ENCODE data around the gene ZNF552. TPM values are rescaled to one million over a fixed set of nuclear protein-coding genes. Genes with fewer than 3 reads are reported as not detected.
A peak's percentile ranks its signal among the peaks of the same experiment; 100 is the strongest.
"Not testable (repeated sequence)": the region's sequence is repeated elsewhere in the genome, so short reads cannot be mapped to it uniquely, and the experiment has no call there.

Gene ZNF552
- total RNA-seq (25.9 and 26.7 TPM in 2 replicates), polyA plus RNA-seq (12.9 and 13.7 TPM in 2 replicates)

GRCh38 chr19:57814505-57815246 is at the start of gene ZNF552:
ZNF552 (minus strand) TSS chr19:57814913; CDS start chr19:57814743, 170 bp downstream.
- Histone ChIP-seq H3K4me1 (ENCODE audit: insufficient read depth) (peaks cover 29% of the 10 kb centered on the region), H3K4me3 (peak within 1 kb of the TSS; percentile 70), H3K79me2 (peaks cover 44% of the 10 kb centered on the region), H2AFZ (peak within 1 kb of the TSS; percentile 45), H3K27ac (peak within 1 kb of the TSS; percentile 90), H3K36me3 (replicated peaks; ENCODE audit: insufficient read depth, low read depth) (no peaks in the 10 kb centered on the region), H3K27me3 (no peaks in the 10 kb centered on the region), H3K4me2 (peak within 1 kb of the TSS; percentile 76), H3K9me2 (replicated peaks; ENCODE audit: insufficient read depth) (no peaks in the 10 kb centered on the region), H4K20me1 (ENCODE audit: insufficient read depth, poor library complexity, severe bottlenecking) (no peaks in the 10 kb centered on the region), H3K9me3 (ENCODE audit: low read depth) (no peaks in the 10 kb centered on the region)
- 3% methylated on average over 50 of the region's 50 CpGs for WGBS (ENCODE audit: low lambda C conversion rate, missing lambda C conversion rate)
- no peak for TF ChIP-seq EZH2 (IDR thresholded peaks at IDR 0.05; ENCODE audit: borderline replicate concordance)
- TF ChIP-seq, protein P1, sequence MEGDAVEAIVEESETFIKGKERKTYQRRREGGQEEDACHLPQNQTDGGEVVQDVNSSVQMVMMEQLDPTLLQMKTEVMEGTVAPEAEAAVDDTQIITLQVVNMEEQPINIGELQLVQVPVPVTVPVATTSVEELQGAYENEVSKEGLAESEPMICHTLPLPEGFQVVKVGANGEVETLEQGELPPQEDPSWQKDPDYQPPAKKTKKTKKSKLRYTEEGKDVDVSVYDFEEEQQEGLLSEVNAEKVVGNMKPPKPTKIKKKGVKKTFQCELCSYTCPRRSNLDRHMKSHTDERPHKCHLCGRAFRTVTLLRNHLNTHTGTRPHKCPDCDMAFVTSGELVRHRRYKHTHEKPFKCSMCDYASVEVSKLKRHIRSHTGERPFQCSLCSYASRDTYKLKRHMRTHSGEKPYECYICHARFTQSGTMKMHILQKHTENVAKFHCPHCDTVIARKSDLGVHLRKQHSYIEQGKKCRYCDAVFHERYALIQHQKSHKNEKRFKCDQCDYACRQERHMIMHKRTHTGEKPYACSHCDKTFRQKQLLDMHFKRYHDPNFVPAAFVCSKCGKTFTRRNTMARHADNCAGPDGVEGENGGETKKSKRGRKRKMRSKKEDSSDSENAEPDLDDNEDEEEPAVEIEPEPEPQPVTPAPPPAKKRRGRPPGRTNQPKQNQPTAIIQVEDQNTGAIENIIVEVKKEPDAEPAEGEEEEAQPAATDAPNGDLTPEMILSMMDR (IDR thresholded peaks at IDR 0.05; ENCODE audit: poor library complexity) = no peak
- no peak for TF ChIP-seq EZH2phosphoT487 (IDR thresholded peaks at IDR 0.05; ENCODE audit: low read depth, severe bottlenecking, unreplicated experiment)
- DNase-seq (ENCODE audit: low spot score) = peak; percentile 94

GRCh38 chr19:57862351-57862750 is 47.6 kb upstream of the ZNF552 start:
- not testable (repeated sequence) for DNase-seq (ENCODE audit: low spot score); H3K27ac ChIP-seq; H3K4me1 ChIP-seq (ENCODE audit: insufficient read depth); H3K27me3 ChIP-seq; H4K20me1 ChIP-seq (ENCODE audit: insufficient read depth, poor library complexity, severe bottlenecking); H2AFZ ChIP-seq; H3K4me3 ChIP-seq; H3K4me2 ChIP-seq; H3K9me2 ChIP-seq (replicated peaks; ENCODE audit: insufficient read depth)
- WGBS (ENCODE audit: low lambda C conversion rate, missing lambda C conversion rate) = 92% methylated on average over 3 of the region's 3 CpGs
- H3K9me3 ChIP-seq (ENCODE audit: low read depth) = peaks cover 12% of the 10 kb centered on the region
- peaks cover 62% of the 10 kb centered on the region for H3K79me2 ChIP-seq
- peaks cover 17% of the 10 kb centered on the region for H3K36me3 ChIP-seq (replicated peaks; ENCODE audit: insufficient read depth, low read depth)

DNA sequence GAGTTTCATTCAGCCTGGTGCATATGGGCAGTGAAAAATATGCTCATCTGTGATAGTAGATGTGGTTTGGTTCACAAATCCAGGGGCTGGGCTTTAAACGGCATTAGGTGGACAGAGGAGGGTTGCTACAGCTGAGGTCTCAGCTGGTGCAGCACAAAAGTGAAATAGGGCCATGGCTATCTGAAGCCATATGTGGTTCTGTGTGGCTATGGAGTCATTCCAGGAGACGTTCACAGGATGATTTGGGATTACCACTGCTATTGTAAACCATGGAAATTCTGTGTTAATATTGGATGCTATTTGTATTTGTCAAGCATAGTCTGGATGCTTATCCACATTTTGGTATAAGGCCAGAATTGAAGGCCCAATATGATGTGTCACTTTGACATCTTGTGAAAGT is 39.4 kb upstream of the ZNF552 start:
- peaks cover 67% of the 10 kb centered on the region for H3K79me2 ChIP-seq
- not testable (repeated sequence) for H3K27ac ChIP-seq; H2AFZ ChIP-seq; H3K4me2 ChIP-seq; H4K20me1 ChIP-seq (ENCODE audit: insufficient read depth, poor library complexity, severe bottlenecking); H3K9me3 ChIP-seq (ENCODE audit: low read depth); DNase-seq (ENCODE audit: low spot score); H3K27me3 ChIP-seq; H3K36me3 ChIP-seq (replicated peaks; ENCODE audit: insufficient read depth, low read depth); H3K4me3 ChIP-seq; H3K9me2 ChIP-seq (replicated peaks; ENCODE audit: insufficient read depth)
- WGBS (ENCODE audit: low lambda C conversion rate, missing lambda C conversion rate) = 75% methylated on average over 2 of the region's 2 CpGs
- peaks cover 20% of the 10 kb centered on the region for H3K4me1 ChIP-seq (ENCODE audit: insufficient read depth)

- not testable (repeated sequence) for H3K9me2 ChIP-seq (replicated peaks; ENCODE audit: insufficient read depth); H3K36me3 ChIP-seq (replicated peaks; ENCODE audit: insufficient read depth, low read depth); H4K20me1 ChIP-seq (ENCODE audit: insufficient read depth, poor library complexity, severe bottlenecking); H2AFZ ChIP-seq; H3K9me3 ChIP-seq (ENCODE audit: low read depth); H3K4me3 ChIP-seq; DNase-seq (ENCODE audit: low spot score); H3K27me3 ChIP-seq
- Histone ChIP-seq H3K27ac (peak overlapping the region; percentile 97), H3K79me2 (peaks cover 71% of the 10 kb centered on the region), H3K4me2 (peak overlapping the region; percentile 87), H3K4me1 (ENCODE audit: insufficient read depth) (peaks cover 20% of the 10 kb centered on the region)
- 57% methylated on average over 5 of the region's 6 CpGs for WGBS (ENCODE audit: low lambda C conversion rate, missing lambda C conversion rate)
These were observed 37.3 kb upstream of the ZNF552 start for GRCh38 chr19:57851812-57852603.

Measured in hepatocyte (in vitro differentiated cells).